ENCODE results near the gene RNLS. TPM values are rescaled to one million over a fixed set of nuclear protein-coding genes. Genes with fewer than 3 reads are reported as not detected.
A peak's percentile ranks its signal among the peaks of the same experiment; 100 is the strongest.

Gene RNLS
- 3.7 TPM for total RNA-seq
- long read RNA-seq, partial matches to known transcripts: 0 of 1 reads
- long read RNA-seq, other reads (novel, unspliced or antisense): 1 of 1 reads

- intact Hi-C loops (cut with DNase I): no loop called here
- TF ChIP-seq, protein P1, sequence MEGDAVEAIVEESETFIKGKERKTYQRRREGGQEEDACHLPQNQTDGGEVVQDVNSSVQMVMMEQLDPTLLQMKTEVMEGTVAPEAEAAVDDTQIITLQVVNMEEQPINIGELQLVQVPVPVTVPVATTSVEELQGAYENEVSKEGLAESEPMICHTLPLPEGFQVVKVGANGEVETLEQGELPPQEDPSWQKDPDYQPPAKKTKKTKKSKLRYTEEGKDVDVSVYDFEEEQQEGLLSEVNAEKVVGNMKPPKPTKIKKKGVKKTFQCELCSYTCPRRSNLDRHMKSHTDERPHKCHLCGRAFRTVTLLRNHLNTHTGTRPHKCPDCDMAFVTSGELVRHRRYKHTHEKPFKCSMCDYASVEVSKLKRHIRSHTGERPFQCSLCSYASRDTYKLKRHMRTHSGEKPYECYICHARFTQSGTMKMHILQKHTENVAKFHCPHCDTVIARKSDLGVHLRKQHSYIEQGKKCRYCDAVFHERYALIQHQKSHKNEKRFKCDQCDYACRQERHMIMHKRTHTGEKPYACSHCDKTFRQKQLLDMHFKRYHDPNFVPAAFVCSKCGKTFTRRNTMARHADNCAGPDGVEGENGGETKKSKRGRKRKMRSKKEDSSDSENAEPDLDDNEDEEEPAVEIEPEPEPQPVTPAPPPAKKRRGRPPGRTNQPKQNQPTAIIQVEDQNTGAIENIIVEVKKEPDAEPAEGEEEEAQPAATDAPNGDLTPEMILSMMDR (IDR thresholded peaks at IDR 0.05): peak; percentile 89
- Histone ChIP-seq H3K4me3 (peak within 1 kb of the TSS; percentile 71), H3K36me3 (no peaks in the 10 kb centered on the region), H3K9me3 (no peaks in the 10 kb centered on the region), H3K4me1 (no peaks in the 10 kb centered on the region), H3K27ac (peak within 1 kb of the TSS; percentile 97), H3K27me3 (no peaks in the 10 kb centered on the region)
- ATAC-seq: peak; percentile 97
- peak; percentile 87 for DNase-seq
Measured at GRCh38 chr10:88582806-88583583, at the start of gene RNLS. Gene RNLS, minus strand, starts transcription at chr10:88583318.

DNA sequence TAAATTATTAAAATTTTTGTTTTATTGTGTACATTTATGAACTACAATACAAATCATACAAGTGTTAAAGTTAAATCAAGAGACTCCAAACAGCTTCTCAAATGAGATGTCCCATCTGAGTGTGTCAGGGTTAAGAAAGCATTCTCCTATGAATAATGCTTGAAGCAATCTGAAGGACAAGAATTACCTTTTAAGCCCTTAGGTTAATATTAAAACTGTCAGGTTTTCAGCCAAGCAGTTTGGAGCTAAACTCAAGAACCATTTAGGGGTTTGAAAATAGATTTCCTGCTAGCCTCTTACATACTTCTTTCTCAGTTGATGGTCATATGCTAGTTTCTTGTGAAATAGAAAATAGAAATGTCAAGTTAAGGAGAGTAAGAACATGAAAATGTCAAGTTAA, 41.7 kb upstream of the RNLS start:
- ATAC-seq: no peak
- H3K4me1 ChIP-seq: no peaks in the 10 kb centered on the region
- intact Hi-C loops (cut with DNase I): no loop called here

GRCh38 chr10:88623835-88624234, 40.7 kb upstream of the RNLS start:
- ATAC-seq (no peak), DNase-seq (no peak)
- TF ChIP-seq, protein P1 (IDR thresholded peaks at IDR 0.05): no peak
- H3K36me3 ChIP-seq: no peaks in the 10 kb centered on the region
- intact Hi-C loops (cut with DNase I): no loop called here
- H3K4me1 ChIP-seq: no peaks in the 10 kb centered on the region
- H3K27me3 ChIP-seq: no peaks in the 10 kb centered on the region
- no peaks in the 10 kb centered on the region for H3K9me3 ChIP-seq
- H3K4me3 ChIP-seq: no peak overlapping the region
- no peak overlapping the region for H3K27ac ChIP-seq

More for the DNA sequence above, 41.7 kb upstream of the RNLS start:
- Histone ChIP-seq H3K9me3 (no peaks in the 10 kb centered on the region), H3K27me3 (no peaks in the 10 kb centered on the region), H3K36me3 (no peaks in the 10 kb centered on the region), H3K4me3 (no peak overlapping the region), H3K27ac (no peak overlapping the region)
- DNase-seq: no peak
- TF ChIP-seq, protein P1 (IDR thresholded peaks at IDR 0.05): no peak

DNA sequence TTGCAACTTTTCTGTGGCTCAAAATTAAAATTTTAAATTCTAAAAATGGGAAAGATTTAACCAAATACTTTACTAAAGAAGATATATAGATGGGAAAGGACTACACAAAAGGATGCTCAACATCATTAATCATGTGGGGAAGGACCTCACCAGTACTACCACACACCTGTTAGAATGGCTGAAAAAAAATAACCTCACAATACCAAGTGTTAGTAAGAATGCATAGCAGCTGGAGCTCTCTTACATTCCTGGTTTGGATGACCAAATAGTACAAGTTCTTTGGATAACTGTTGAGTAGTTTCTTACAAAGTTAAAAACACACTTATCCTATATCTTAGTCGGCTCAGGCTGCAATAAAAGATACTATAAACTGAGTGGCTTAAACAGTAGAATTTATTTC, 37.3 kb upstream of the RNLS start:
- Histone ChIP-seq H3K27ac (no peak overlapping the region), H3K4me1 (no peaks in the 10 kb centered on the region), H3K9me3 (no peaks in the 10 kb centered on the region), H3K4me3 (no peak overlapping the region), H3K36me3 (no peaks in the 10 kb centered on the region), H3K27me3 (no peaks in the 10 kb centered on the region)
- DNase-seq: no peak
- TF ChIP-seq, protein P1 (IDR thresholded peaks at IDR 0.05): no peak
- ATAC-seq: no peak
- intact Hi-C loops (cut with DNase I): no loop called here

- no peak overlapping the region for H3K4me3 ChIP-seq
- no peaks in the 10 kb centered on the region for H3K36me3 ChIP-seq
- TF ChIP-seq, protein P1 (IDR thresholded peaks at IDR 0.05): no peak
- H3K27ac ChIP-seq: no peak overlapping the region
- H3K4me1 ChIP-seq: no peaks in the 10 kb centered on the region
- intact Hi-C loops (cut with DNase I): no loop called here
- no peak for DNase-seq
- ATAC-seq: no peak
- H3K9me3 ChIP-seq: no peaks in the 10 kb centered on the region
- no peaks in the 10 kb centered on the region for H3K27me3 ChIP-seq
Measured at GRCh38 chr10:88618496-88618895, 35.4 kb upstream of the RNLS start.
